NCI-H1436 (cell line): ENCODE data around the gene SH3BGRL3.
A peak's percentile ranks its signal among the peaks of the same experiment; 100 is the strongest.
"Not testable (repeated sequence)": the region's sequence is repeated elsewhere in the genome, so short reads cannot be mapped to it uniquely, and the experiment has no call there.

Experiments
- DNase-seq: peaks from one replicate; lab custom pipeline; 2025; lab: John Stamatoyannopoulos, UW

Gene SH3BGRL3

GRCh38 chr1:26279456-26280332, at the start of gene SH3BGRL3:
Gene SH3BGRL3 (plus strand): TSS chr1:26280086. CDS start chr1:26280156, 70 bp downstream.
- peak; percentile 75 for DNase-seq

DNA sequence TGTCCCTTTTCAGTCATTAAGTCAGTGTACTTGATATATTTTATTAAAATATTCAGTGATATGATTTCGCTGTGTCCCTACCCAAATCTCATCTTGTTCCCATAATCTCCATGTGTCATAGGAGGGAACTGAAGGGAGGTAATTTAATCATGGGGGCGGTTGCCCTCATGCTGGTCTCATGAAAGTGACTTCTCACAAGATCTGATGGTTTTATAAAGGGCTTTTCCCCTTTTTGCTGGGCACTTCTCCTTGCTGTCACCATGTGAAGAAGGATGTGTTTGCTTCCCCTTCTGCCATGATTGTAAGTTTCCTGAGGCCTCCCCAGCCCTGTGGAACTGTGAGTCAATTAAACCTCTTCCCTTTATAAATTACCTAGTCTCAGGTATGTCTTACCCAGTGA, 49.2 kb upstream of the SH3BGRL3 start:
- DNase-seq, result not testable (repeated sequence)

- peak; percentile 99 for DNase-seq
Observed at GRCh38 chr1:26233903-26234643, 45.8 kb upstream of the SH3BGRL3 start, which contains the start of gene CEP85. Gene CEP85 (plus strand): TSS chr1:26234200. CDS start chr1:26239784, 5,584 bp downstream.

- no peak for DNase-seq
Observed at GRCh38 chr1:26234644-26235370, 45.1 kb upstream of the SH3BGRL3 start.

DNA sequence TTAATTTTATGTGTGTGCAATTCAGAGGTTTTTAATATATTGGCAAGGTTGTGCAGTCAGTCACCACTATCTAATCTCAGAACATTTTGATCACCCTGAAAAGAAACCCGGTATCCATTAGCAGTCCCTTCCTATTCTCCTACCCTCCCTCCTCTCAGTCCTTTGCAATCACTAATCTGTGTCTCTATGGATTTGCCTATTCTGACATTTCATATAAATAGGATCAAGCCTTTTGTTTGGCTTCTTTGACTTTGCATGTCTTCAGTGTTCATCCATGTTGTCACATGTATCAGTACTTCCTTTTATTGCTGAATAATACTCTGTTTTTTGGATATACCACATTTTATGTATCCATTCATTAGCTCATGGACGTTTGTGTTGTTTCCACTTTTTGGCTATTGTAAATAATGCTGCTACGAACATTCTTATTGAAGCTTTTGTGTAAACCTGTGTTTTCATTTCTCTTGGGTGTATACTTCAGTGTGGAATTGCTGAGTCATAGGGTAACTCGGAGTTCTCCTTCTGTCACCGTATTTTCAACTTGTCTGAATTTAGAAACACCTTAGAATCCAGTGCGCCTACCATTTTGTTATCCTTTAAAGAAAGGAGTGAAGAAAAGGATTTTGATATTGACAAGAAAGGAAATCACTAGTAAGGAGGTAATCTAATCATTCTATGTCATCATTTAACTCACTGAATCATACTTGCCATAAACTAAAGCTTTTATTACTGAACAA, 42.5 kb upstream of the SH3BGRL3 start:
- no peak for DNase-seq

GRCh38 chr1:26239936-26240335, 40.0 kb upstream of the SH3BGRL3 start:
- DNase-seq, result no peak

- DNase-seq, result no peak
Observed at GRCh38 chr1:26252718-26253117, 27.2 kb upstream of the SH3BGRL3 start.

GRCh38 chr1:26254404-26254803, 25.5 kb upstream of the SH3BGRL3 start:
- DNase-seq, result no peak

DNA sequence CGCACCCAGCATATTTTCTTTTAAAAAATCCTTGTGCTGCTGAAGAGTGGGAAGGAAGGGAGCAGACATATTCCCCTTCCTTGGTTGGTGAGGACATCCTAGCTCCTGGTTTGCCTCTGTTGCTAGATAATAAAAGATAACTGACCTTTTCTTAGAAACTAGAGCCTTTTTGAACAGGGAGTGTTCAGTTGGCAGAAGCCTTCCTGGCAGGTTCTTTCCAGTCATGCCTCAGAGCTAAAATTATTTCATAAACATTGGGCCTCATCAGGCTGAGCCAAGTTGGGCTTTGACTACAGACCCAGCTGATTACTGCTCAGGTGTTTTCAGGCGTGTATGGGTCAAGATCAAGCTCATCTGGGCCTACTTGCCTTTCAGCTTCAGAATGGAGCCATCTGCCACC, 22.7 kb upstream of the SH3BGRL3 start:
- DNase-seq, result no peak

DNA sequence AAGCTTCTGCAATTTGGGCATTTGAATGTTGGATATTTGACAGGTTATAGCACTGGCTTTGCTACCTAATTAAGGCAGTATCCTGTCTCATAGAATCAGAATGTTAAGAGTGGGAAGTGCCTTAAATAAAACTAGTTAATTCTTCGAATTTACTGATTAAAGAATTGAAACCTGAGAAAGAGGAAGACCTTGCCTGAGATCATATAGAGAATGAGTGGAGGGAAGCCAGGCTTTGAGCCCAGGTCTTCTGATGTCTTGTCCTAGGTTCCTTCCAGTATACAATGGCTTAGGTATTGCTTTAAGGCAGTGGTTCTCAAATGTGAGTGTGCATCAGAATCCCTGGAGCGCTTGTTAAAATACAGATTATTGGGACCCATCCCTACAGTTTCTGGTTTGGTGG, 20.9 kb upstream of the SH3BGRL3 start:
- no peak for DNase-seq

- no peak for DNase-seq
Observed at GRCh38 chr1:26259578-26259977, 20.3 kb upstream of the SH3BGRL3 start.

DNA sequence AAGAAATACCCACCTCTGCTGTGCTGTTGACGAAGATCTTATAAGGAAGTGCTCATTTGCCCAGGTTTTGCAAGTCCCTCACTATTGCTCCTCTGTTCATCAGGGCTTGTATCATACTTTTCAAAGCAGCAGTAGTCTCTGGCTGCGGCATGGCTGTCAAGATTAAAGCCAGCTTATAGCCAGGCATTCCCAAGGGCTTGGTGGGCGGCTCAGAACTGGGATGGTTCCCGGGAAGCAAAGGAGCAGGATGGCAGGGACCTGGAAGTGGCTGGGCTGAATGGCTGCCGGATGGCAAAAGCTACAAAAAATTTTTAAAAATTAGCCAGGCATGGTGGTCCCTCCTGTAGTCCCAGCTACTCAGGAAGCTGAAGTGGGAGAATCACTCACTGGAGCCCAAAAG, 16.7 kb upstream of the SH3BGRL3 start:
- DNase-seq, result no peak

- DNase-seq, result no peak
Observed at GRCh38 chr1:26265405-26265804, 14.5 kb upstream of the SH3BGRL3 start.

DNA sequence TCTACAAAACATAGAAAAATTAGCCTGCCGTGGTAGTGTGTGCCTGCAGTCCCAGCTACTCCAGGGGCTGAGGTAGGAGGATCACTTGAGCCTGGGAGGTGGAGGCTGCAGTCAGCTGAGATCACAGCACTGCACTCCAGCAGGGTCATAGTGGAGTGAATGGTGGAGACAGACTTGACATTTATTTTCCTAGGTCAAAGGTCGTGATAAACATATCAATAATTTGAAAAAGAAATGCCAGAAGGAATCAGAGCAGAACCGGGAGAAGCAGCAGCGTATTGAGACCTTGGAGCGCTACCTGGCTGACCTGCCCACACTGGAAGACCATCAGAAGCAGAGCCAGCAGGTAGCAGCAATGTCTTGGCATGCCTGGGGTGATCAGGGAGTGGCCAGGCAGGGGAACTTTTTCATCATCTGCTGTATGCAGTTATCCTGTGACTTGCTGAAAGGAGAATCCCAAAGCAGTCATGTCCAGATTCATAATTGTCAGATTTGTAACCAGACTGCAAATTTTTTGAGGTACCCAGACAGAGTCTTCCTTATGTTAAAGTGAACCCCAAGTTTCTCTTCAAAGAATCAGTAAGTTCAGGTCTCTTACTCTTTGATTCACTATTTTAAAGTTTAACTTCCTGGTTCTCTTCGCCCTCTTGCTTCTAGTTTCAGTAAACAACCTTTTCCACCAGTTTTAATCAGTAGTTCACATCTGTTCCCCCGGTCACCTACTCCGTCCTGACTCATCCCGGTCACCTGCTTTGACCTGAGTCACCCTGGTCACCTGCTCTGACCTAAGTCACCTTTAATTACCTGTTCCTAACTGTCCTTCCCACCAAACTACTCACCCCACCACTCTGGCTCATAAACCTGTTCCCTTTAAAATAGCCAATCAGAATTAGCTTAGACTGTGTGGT, 11.3 kb upstream of the SH3BGRL3 start:
- DNase-seq, result no peak

DNA sequence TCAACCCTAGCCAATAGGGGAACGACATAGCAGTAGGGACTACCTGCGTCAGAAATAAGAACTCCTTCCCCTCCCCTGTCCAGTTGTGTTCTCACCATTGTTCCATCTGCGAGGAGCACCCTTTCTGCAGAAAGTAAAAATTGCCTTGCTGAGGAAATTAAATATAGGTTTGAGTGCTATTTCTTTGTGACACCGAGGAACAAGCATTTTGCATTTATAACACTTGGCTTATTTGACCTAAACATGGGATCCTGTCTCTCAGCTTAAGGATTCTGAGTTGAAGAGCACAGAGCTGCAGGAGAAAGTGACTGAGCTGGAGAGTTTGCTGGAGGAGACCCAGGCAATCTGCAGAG, 10.7 kb upstream of the SH3BGRL3 start:
- no peak for DNase-seq

- no peak for DNase-seq
Observed at GRCh38 chr1:26274801-26275425, 5.0 kb upstream of the SH3BGRL3 start.

GRCh38 chr1:26275580-26276431, 4.1 kb upstream of the SH3BGRL3 start:
- DNase-seq, result peak; percentile 39

DNA sequence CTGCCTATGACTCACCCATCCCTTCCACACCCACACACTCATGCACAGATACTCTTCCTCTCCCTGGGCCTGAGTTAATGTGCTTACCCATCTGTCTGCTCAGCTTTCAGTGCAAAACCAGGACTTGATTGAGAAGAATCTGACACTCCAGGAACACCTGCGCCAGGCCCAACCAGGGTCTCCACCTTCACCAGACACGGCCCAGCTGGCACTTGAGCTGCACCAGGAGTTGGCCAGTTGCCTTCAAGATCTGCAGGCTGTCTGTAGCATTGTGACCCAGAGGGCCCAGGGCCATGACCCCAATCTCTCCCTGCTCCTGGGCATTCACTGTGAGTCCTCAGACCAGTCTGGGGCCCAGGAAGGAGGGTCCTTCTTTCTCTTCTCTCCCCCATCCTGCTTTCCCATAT, 3.5 kb upstream of the SH3BGRL3 start:
- DNase-seq, result no peak

- DNase-seq, result no peak
Observed at GRCh38 chr1:26277261-26277661, 2.6 kb upstream of the SH3BGRL3 start.
